HepG2 (cell line): ENCODE results near the gene LASP1. TPM values are rescaled to one million over a fixed set of nuclear protein-coding genes. Genes with fewer than 3 reads are reported as not detected.
A peak's percentile ranks its signal among the peaks of the same experiment; 100 is the strongest.

Experiments used
- ATAC-seq: fragments of 200-7000 bp; cut with Tn5 transposase; 3 replicates; pipeline ENCODE4 v1.9.1; 2020; ENCODE audit warnings: mild to moderate bottlenecking, moderate library complexity
- BruUV-seq: library from RNA; stranded (reverse); fragments of 400-500 nt; replicated peaks from 2 replicates; lab custom pipeline; 2021; lab: Mats Ljungman, UMichigan
- CTCF ChIA-PET: fragments of 300-600 bp; formaldehyde crosslinking; extraction: SDS; loops from one replicate; lab custom pipeline; 2021; ENCODE audit warnings: low total read pairs, inconsistent platforms, low intra/inter-chr PET ratio; lab: Yijun Ruan, JAX
- POLR2A ChIA-PET: fragments of 350-600 bp; sonication (Branson Sonifier 250); formaldehyde crosslinking; loops from one replicate; lab custom pipeline; 2020; ENCODE audit warnings: antibody characterized with exemption, inconsistent platforms; lab: Yijun Ruan, JAX
- DNase-seq: peaks from one replicate; pipeline ENCODE4 v3.0.0-alpha.2; 2015; ENCODE audit warnings: low spot score
- FAIRE-seq: peaks from 3 replicates; lab custom pipeline; 2011; peaks lifted over from hg19 to GRCh38; lab: Jason Lieb, UNC
- H2AFZ ChIP-seq: one replicate; pipeline ENCODE4 v1.6.1; 2011; ENCODE audit warnings: low read length, inconsistent platforms
- H3K27ac ChIP-seq: fragments of 300-600 bp; 3 replicates; pipeline ENCODE4 v1.8.0; 2011; ENCODE audit warnings: mixed run types, mild to moderate bottlenecking, mixed read lengths, low read length, inconsistent platforms; ENCODE audit not compliant: insufficient read depth; ENCODE audit errors: extremely low read length
- H3K27me3 ChIP-seq, 2 experiments: fragments of 200-600 bp in 1 of 2; 2 replicates in 1 of 2; 3 replicates in 1 of 2; pipeline versions ENCODE4 v1.6.0 to v1.8.0; 2011; ENCODE audit warnings: low read length in 2 of 2, mild to moderate bottlenecking in 2 of 2, moderate library complexity in 2 of 2, inconsistent platforms in 1 of 2; ENCODE audit not compliant: insufficient read depth in 2 of 2, control insufficient read depth in 1 of 2
- H3K36me3 ChIP-seq, 2 experiments: fragments of 200-600 bp in 1 of 2; replicated peaks in 1 of 2; 2 replicates in 1 of 2; 3 replicates in 1 of 2; pipeline versions ENCODE4 v1.5.1 to v1.8.0; 2011; ENCODE audit warnings: low read length in 2 of 2, inconsistent platforms in 1 of 2; ENCODE audit not compliant: insufficient read depth in 2 of 2, control insufficient read depth in 1 of 2
- H3K4me1 ChIP-seq: 2 replicates; pipeline ENCODE4 v1.5.1; 2012; ENCODE audit warnings: low read length, inconsistent platforms; ENCODE audit not compliant: insufficient read depth
- H3K4me2 ChIP-seq: 2 replicates; pipeline ENCODE4 v1.6.0; 2011; ENCODE audit warnings: low read depth, low read length, inconsistent platforms
- H3K4me3 ChIP-seq, 3 experiments: fragments of 200-600 bp in 1 of 3; sonication (generic), shearing (Covaris generic) in 1 of 3; replicated peaks in 1 of 3; 2 replicates each; pipeline ENCODE4 v1.5.1; 2011 to 2016; ENCODE audit warnings: low read length in 3 of 3, inconsistent platforms in 2 of 3, low read depth in 2 of 3, mild to moderate bottlenecking in 2 of 3, control low read depth in 1 of 3, mixed read lengths in 1 of 3; ENCODE audit not compliant: insufficient read depth in 1 of 3
- H3K79me2 ChIP-seq: one replicate; pipeline ENCODE4 v1.6.1; 2011; ENCODE audit warnings: low read length, inconsistent platforms; ENCODE audit not compliant: insufficient read depth
- H3K9ac ChIP-seq: 2 replicates; pipeline ENCODE4 v1.6.0; 2011; ENCODE audit warnings: mild to moderate bottlenecking, low read depth, low read length, inconsistent platforms; ENCODE audit not compliant: insufficient read depth
- H3K9me3 ChIP-seq: 2 replicates; pipeline ENCODE4 v1.5.1; 2012; ENCODE audit warnings: mild to moderate bottlenecking, low read length
- H4K20me1 ChIP-seq: 2 replicates; pipeline ENCODE4 v1.6.0; 2011; ENCODE audit warnings: inconsistent platforms, mild to moderate bottlenecking, low read length, moderate library complexity; ENCODE audit not compliant: insufficient read depth
- CREB3 ChIP-seq: sonication (generic); formaldehyde crosslinking; IDR thresholded peaks from 2 replicates; pipeline ENCODE4 v1.5.0; 2020; ENCODE audit warnings: missing genetic modification reagents
- KMT2A ChIP-seq: sonication (generic); formaldehyde crosslinking; IDR thresholded peaks from 2 replicates; pipeline ENCODE4 v1.4.0; 2020; ENCODE audit warnings: missing genetic modification reagents
- ONECUT2 ChIP-seq: sonication (generic); formaldehyde crosslinking; IDR thresholded peaks from 2 replicates; pipeline ENCODE4 v1.4.0; 2020; ENCODE audit warnings: missing genetic modification reagents
- STAG1 ChIP-seq: sonication (generic); formaldehyde crosslinking; IDR thresholded peaks from 2 replicates; pipeline ENCODE4 v1.4.0; 2020; ENCODE audit warnings: missing genetic modification reagents
- ZFAT ChIP-seq: sonication (generic); formaldehyde crosslinking; conservative IDR thresholded peaks from 2 replicates; pipeline ENCODE4 v1.8.1; 2023; ENCODE audit warnings: missing genetic modification reagents, inconsistent platforms
- ZNF30 ChIP-seq: sonication (generic); formaldehyde crosslinking; IDR thresholded peaks from 2 replicates; pipeline ENCODE4 v1.5.0; 2020; ENCODE audit warnings: mild to moderate bottlenecking, missing genetic modification reagents
- WGBS: methylation state at CpG from one replicate; pipeline ENCODE4 v1.1.6; 2017; ENCODE audit warnings: low lambda C conversion rate; 5-methylcytosine and 5-hydroxymethylcytosine counted together
- in situ Hi-C: cut with HindIII; loops from 2 replicates; pipeline ENCODE4 v1.10.0; 2017; ENCODE audit warnings: low pct_unique_long_range_greater_than_20kb; ENCODE audit not compliant: extremely low pct_ligation_motif_present
- intact Hi-C: fragments of 100-400 bp; cut with micrococcal nuclease; formaldehyde crosslinking; loops from one replicate; pipeline ENCODE4 v1.10.0; 2022; ENCODE audit not compliant: unreplicated experiment
- polyA plus RNA-seq, 8 experiments: library from polyadenylated mRNA; depleted of rRNA in 3 of 8; stranded (reverse) in 7 of 8; unstranded in 1 of 8; fragments of >200 nt; fragmentation: Illumina TruSeq in 4 of 8; extraction: Trizol in 4 of 8; gene quantifications; 2 replicates each; pipeline versions ENCODE4 v1.2.1 to v1.2.3, GENCODE V29; 2011 to 2016; ENCODE audit warnings: low read depth in 4 of 8, missing spikeins in 1 of 8, mixed read lengths in 1 of 8; ENCODE audit not compliant: insufficient read depth in 1 of 8
- total RNA-seq, 5 experiments: library from RNA; depleted of rRNA; stranded (reverse); fragments of >200 nt; fragmentation: Illumina TruSeq; extraction: Trizol; gene quantifications; 2 replicates each; pipeline ENCODE4 v1.2.3, GENCODE V29; 2016; ENCODE audit warnings: low read depth in 1 of 5
- TF ChIP-seq, protein P1 (sequence below): IDR thresholded peaks from 2 replicates; pipeline ENCODE4 v1.6.1; 2016

LASP1 gene
- total and polyA plus RNA-seq, 2 of the 13 experiments (the other 11 are each of a cell fraction or from before 2014, with no cell fraction given): 70.1 to 97.0 TPM

DNA sequence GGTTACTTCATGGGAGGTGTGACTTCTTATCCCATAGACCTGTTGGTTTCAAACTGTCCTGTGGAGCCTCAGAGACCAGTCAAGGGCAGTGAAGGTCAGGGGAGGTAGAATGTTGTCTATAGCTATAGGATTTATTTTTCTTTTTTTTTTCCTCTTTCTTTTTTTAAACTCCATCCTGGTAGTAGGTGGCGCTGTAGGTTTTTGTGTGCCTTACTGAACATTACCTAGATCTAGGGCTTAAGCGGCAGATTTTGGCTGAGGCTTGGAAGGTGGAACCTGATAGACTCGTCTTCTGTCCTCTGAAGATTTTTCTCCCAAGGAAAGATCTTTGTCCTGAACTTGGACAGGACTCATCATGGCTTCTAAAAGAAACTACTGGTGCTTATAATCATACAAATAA is 47.4 kb downstream of the LASP1 start:
- Histone ChIP-seq H3K9me3 (no peaks in the 10 kb centered on the region), H3K9ac (no peak overlapping the region), H4K20me1 (no peaks in the 10 kb centered on the region; the same call in 1 of the 2 replicates), H2AFZ (no peak overlapping the region), H3K4me2 (no peak overlapping the region), H3K36me3 (peaks cover 36 to 62% of the 10 kb centered on the region in 2 experiments), H3K27ac (peak overlapping the region; percentile 30), H3K4me1 (peaks cover 53% of the 10 kb centered on the region), H3K27me3 (no peaks in the 10 kb centered on the region), H3K4me3 (no peak overlapping the region), H3K79me2 (no peaks in the 10 kb centered on the region)
- ChIA-PET CTCF (no interaction called here), POLR2A (interaction anchor here (5.4 kb wide), 1 partner anchor 47 kb away, joined by 112 read pairs; the partner anchor contains the start of gene LASP1)
- no peak for ATAC-seq
- TF ChIP-seq ZNF30 (CRISPR knock-in tag) (no peak), ZFAT (CRISPR knock-in tag) (no peak), STAG1 (CRISPR knock-in tag) (0 out of 2 replicates have a peak, but pooled peaks have one; percentile 5), KMT2A (CRISPR knock-in tag) (no peak), CREB3 (CRISPR knock-in tag) (no peak), ONECUT2 (CRISPR knock-in tag) (no peak)
- TF ChIP-seq, protein P1, sequence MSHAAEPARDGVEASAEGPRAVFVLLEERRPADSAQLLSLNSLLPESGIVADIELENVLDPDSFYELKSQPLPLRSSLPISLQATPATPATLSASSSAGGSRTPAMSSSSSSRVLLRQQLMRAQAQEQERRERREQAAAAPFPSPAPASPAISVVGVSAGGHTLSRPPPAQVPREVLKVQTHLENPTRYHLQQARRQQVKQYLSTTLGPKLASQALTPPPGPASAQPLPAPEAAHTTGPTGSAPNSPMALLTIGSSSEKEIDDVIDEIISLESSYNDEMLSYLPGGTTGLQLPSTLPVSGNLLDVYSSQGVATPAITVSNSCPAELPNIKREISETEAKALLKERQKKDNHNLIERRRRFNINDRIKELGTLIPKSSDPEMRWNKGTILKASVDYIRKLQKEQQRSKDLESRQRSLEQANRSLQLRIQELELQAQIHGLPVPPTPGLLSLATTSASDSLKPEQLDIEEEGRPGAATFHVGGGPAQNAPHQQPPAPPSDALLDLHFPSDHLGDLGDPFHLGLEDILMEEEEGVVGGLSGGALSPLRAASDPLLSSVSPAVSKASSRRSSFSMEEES: no peak
- in situ Hi-C loops (no loop called here), intact Hi-C loops (loop anchor here (5.0 to 10.0 kb wide), 2 partner anchors 45 to 238 kb away; partner anchors contain the start of genes LASP1 and PLXDC1)
- no TSS peak for BruUV-seq
- no peak for DNase-seq
- peak; percentile 8 for FAIRE-seq
- WGBS: 98% methylated on average over 3 of the region's 3 CpGs
